Measurements from ENCODE around the gene ADGRD2. TPM values are rescaled to one million over a fixed set of nuclear protein-coding genes. Genes with fewer than 3 reads are reported as not detected.

The ADGRD2 gene
- total and polyA plus RNA-seq, 4 donors = not detected

DNA sequence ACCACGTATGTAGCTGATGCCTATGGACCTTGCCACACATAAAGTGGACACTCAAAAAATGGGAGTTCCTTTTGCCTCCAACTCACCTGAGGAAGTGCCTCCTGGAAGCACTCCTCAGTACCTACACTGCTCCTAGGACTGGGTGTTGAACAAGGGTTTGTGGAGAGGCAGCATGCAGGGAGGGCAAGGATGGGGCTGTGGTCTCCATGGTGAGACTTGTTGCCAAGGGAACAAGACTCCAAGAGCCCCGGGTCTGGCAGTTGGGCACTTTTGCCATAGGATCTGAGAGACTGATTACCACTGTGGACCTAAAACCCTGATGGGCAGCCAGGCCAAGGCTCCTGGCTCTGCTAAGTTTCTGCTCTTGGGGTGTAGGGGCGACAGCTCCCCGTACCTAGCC, 63.9 kb downstream of the ADGRD2 start:
- Histone ChIP-seq H3K27ac (ENCODE audit: low read depth in 1 of 2, low read length in 2 of 2) (no peak overlapping the region), H3K36me3 (ENCODE audit: control insufficient read depth in 4 of 4, insufficient read depth in 3 of 4, low read depth in 1 of 4, low read length in 3 of 4) (no peaks in the 10 kb centered on the region), H3K9me3 (ENCODE audit: control insufficient read depth in 4 of 4, low read length in 3 of 4) (no peaks in the 10 kb centered on the region), H3K9ac (ENCODE audit: low read depth in 1 of 2, low read length in 2 of 2) (no peak overlapping the region), H3K4me3 (ENCODE audit: low read depth in 1 of 3, low read length in 3 of 3) (no peak overlapping the region), H3K27me3 (ENCODE audit: control insufficient read depth in 4 of 4, insufficient read depth in 4 of 4, low read length in 3 of 4) (no peaks in the 10 kb centered on the region), H3K4me1 (ENCODE audit: control insufficient read depth in 4 of 4, insufficient read depth in 4 of 4, low read length in 3 of 4) (peaks cover 5 to 20% (median 12%) of the 10 kb centered on the region in 4 donors)
- WGBS = 79% methylated on average over 4 of the region's 4 CpGs
- no peak for DNase-seq (ENCODE audit: low spot score)
- no peak for TF ChIP-seq EGR1 (IDR thresholded peaks at IDR 0.05; ENCODE audit: low read depth in 2 of 2)
- no peak for TF ChIP-seq FOXA1 (IDR thresholded peaks at IDR 0.05)
- no peak for TF ChIP-seq JUND (IDR thresholded peaks at IDR 0.05)
- TF ChIP-seq, protein P1, sequence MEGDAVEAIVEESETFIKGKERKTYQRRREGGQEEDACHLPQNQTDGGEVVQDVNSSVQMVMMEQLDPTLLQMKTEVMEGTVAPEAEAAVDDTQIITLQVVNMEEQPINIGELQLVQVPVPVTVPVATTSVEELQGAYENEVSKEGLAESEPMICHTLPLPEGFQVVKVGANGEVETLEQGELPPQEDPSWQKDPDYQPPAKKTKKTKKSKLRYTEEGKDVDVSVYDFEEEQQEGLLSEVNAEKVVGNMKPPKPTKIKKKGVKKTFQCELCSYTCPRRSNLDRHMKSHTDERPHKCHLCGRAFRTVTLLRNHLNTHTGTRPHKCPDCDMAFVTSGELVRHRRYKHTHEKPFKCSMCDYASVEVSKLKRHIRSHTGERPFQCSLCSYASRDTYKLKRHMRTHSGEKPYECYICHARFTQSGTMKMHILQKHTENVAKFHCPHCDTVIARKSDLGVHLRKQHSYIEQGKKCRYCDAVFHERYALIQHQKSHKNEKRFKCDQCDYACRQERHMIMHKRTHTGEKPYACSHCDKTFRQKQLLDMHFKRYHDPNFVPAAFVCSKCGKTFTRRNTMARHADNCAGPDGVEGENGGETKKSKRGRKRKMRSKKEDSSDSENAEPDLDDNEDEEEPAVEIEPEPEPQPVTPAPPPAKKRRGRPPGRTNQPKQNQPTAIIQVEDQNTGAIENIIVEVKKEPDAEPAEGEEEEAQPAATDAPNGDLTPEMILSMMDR (IDR thresholded peaks at IDR 0.05; ENCODE audit: low read depth, low read length, missing input control) = no peak
- TF ChIP-seq SP1 (IDR thresholded peaks at IDR 0.05) = no peak
- no peak for TF ChIP-seq NR2F2 (IDR thresholded peaks at IDR 0.05)
- TF ChIP-seq, protein P2, sequence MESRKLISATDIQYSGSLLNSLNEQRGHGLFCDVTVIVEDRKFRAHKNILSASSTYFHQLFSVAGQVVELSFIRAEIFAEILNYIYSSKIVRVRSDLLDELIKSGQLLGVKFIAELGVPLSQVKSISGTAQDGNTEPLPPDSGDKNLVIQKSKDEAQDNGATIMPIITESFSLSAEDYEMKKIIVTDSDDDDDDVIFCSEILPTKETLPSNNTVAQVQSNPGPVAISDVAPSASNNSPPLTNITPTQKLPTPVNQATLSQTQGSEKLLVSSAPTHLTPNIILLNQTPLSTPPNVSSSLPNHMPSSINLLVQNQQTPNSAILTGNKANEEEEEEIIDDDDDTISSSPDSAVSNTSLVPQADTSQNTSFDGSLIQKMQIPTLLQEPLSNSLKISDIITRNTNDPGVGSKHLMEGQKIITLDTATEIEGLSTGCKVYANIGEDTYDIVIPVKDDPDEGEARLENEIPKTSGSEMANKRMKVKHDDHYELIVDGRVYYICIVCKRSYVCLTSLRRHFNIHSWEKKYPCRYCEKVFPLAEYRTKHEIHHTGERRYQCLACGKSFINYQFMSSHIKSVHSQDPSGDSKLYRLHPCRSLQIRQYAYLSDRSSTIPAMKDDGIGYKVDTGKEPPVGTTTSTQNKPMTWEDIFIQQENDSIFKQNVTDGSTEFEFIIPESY (IDR thresholded peaks at IDR 0.05) = no peak
- no peak for TF ChIP-seq YY1 (IDR thresholded peaks at IDR 0.05)
- TF ChIP-seq, protein P3, sequence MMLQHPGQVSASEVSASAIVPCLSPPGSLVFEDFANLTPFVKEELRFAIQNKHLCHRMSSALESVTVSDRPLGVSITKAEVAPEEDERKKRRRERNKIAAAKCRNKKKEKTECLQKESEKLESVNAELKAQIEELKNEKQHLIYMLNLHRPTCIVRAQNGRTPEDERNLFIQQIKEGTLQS (IDR thresholded peaks at IDR 0.05) = no peak
- no peak for TF ChIP-seq RXRA (IDR thresholded peaks at IDR 0.05)
- TF ChIP-seq TAF1 (conservative IDR thresholded peaks at IDR 0.05) = no peak
- TF ChIP-seq RAD21 (IDR thresholded peaks at IDR 0.05) = no peak
- TF ChIP-seq, protein P4, sequence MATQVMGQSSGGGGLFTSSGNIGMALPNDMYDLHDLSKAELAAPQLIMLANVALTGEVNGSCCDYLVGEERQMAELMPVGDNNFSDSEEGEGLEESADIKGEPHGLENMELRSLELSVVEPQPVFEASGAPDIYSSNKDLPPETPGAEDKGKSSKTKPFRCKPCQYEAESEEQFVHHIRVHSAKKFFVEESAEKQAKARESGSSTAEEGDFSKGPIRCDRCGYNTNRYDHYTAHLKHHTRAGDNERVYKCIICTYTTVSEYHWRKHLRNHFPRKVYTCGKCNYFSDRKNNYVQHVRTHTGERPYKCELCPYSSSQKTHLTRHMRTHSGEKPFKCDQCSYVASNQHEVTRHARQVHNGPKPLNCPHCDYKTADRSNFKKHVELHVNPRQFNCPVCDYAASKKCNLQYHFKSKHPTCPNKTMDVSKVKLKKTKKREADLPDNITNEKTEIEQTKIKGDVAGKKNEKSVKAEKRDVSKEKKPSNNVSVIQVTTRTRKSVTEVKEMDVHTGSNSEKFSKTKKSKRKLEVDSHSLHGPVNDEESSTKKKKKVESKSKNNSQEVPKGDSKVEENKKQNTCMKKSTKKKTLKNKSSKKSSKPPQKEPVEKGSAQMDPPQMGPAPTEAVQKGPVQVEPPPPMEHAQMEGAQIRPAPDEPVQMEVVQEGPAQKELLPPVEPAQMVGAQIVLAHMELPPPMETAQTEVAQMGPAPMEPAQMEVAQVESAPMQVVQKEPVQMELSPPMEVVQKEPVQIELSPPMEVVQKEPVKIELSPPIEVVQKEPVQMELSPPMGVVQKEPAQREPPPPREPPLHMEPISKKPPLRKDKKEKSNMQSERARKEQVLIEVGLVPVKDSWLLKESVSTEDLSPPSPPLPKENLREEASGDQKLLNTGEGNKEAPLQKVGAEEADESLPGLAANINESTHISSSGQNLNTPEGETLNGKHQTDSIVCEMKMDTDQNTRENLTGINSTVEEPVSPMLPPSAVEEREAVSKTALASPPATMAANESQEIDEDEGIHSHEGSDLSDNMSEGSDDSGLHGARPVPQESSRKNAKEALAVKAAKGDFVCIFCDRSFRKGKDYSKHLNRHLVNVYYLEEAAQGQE (IDR thresholded peaks at IDR 0.05) = no peak
- no peak for TF ChIP-seq GABPA (IDR thresholded peaks at IDR 0.05 in 1 of 2, conservative IDR thresholded peaks at IDR 0.05 in 1 of 2)

DNA sequence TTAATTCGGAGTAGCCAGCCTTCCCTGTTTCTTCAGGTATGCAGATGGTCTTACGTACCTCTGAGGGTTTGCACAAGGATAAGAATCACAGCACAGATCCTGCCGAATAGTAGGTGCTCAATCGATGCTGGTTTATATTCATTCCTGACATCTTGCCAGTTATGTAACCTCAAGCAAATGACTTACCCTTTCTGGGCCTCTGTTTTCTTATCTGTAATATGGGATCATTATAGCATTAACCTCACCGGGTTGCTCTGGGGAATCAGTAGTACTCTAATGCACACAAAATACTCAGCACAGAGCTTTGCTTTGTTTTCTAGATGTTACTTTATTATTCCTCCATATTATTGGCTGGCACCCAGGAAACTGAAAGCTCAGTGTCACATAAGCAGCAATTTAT, 64.6 kb downstream of the ADGRD2 start:
- no peak for TF ChIP-seq HNF4G (IDR thresholded peaks at IDR 0.05)

More for the DNA sequence above, 64.6 kb downstream of the ADGRD2 start:
- Histone ChIP-seq H3K36me3 (ENCODE audit: control insufficient read depth in 4 of 4, insufficient read depth in 3 of 4, low read depth in 1 of 4, low read length in 3 of 4) (no peaks in the 10 kb centered on the region), H3K9me3 (ENCODE audit: control insufficient read depth in 4 of 4, low read length in 3 of 4) (no peaks in the 10 kb centered on the region), H3K4me3 (ENCODE audit: low read depth in 1 of 3, low read length in 3 of 3) (no peak overlapping the region), H3K27me3 (ENCODE audit: control insufficient read depth in 4 of 4, insufficient read depth in 4 of 4, low read length in 3 of 4) (no peaks in the 10 kb centered on the region), H3K27ac (ENCODE audit: low read depth in 1 of 2, low read length in 2 of 2) (no peak overlapping the region), H3K4me1 (ENCODE audit: control insufficient read depth in 4 of 4, insufficient read depth in 4 of 4, low read length in 3 of 4) (peaks cover 5 to 20% (median 12%) of the 10 kb centered on the region in 4 donors), H3K9ac (ENCODE audit: low read depth in 1 of 2, low read length in 2 of 2) (no peak overlapping the region)
- 83% methylated on average over 5 of the region's 5 CpGs for WGBS
- DNase-seq (ENCODE audit: low spot score) = no peak
